ENCODE data around the gene ARMC5.

- TF ChIP-seq CTCF (IDR thresholded peaks at IDR 0.05) (no peak), POLR2A (IDR thresholded peaks at IDR 0.05) (no peak)
Observed at GRCh38 chr16:31459687-31460581, 633 bp downstream of the ARMC5 start.

Data from body of pancreas (tissue), 4 donors.